ENCODE measurements around the gene ASB13.

- TF ChIP-seq, protein P1, sequence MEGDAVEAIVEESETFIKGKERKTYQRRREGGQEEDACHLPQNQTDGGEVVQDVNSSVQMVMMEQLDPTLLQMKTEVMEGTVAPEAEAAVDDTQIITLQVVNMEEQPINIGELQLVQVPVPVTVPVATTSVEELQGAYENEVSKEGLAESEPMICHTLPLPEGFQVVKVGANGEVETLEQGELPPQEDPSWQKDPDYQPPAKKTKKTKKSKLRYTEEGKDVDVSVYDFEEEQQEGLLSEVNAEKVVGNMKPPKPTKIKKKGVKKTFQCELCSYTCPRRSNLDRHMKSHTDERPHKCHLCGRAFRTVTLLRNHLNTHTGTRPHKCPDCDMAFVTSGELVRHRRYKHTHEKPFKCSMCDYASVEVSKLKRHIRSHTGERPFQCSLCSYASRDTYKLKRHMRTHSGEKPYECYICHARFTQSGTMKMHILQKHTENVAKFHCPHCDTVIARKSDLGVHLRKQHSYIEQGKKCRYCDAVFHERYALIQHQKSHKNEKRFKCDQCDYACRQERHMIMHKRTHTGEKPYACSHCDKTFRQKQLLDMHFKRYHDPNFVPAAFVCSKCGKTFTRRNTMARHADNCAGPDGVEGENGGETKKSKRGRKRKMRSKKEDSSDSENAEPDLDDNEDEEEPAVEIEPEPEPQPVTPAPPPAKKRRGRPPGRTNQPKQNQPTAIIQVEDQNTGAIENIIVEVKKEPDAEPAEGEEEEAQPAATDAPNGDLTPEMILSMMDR (IDR thresholded peaks at IDR 0.05) = no peak
- TF ChIP-seq POLR2A (IDR thresholded peaks at IDR 0.05) = no peak
- no peak for TF ChIP-seq POLR2AphosphoS5 (IDR thresholded peaks at IDR 0.05)
- TF ChIP-seq EP300 (IDR thresholded peaks at IDR 0.05) = no peak
These were observed 49.6 kb downstream of the ASB13 start for GRCh38 chr10:5616836-5617235.

Data from stomach (tissue), 4 donors.